Gastroesophageal sphincter (tissue), 3 donors: ENCODE measurements around the gene ZNF507.

Experiments used
- EP300 ChIP-seq: sonication (generic); formaldehyde crosslinking; IDR thresholded peaks from one replicate; pipeline ENCODE4 v1.6.1; 2017; ENCODE audit warnings: antibody characterized with exemption, mild to moderate bottlenecking
- POLR2A ChIP-seq, 2 donors: fragments of 450-650 bp; IDR thresholded peaks; one replicate each; pipeline ENCODE4 v1.6.1; 2017; ENCODE audit warnings: antibody characterized with exemption in 2 of 2, mild to moderate bottlenecking in 2 of 2, moderate library complexity in 1 of 2
- POLR2AphosphoS5 ChIP-seq: sonication (generic); formaldehyde crosslinking; IDR thresholded peaks from one replicate; pipeline ENCODE4 v1.6.1; 2017; ENCODE audit warnings: antibody characterized with exemption
- TF ChIP-seq, protein P1 (sequence below), 4 experiments: fragments of 200-600 bp in 2 of 4; fragments of 450-650 bp in 2 of 4; sonication (generic) in 1 of 4; IDR thresholded peaks; one replicate each; pipeline ENCODE4 v1.5.1; 2017 to 2019; ENCODE audit warnings: antibody characterized with exemption in 4 of 4, mild to moderate bottlenecking in 2 of 4, moderate library complexity in 2 of 4

DNA sequence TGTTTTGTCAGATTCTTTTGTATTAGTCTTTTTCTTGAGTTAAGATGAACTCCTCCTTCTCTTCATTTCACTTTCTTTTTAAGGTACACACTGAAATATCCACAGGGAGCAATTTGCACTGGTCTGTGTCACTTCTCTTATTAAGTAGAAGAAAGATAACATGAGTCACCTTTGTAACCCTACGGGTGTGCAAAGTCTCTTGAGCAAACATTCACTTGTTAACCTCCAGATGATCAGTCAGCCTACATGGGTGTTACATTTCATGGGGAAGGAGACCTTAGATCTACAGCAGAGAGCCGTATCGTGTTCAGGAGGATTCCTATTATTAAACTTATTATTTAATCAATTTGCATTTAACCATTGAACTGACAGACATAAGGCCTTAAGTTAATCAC, 5.1 kb downstream of the ZNF507 start:
- TF ChIP-seq EP300 (no peak), POLR2A (IDR thresholded peaks at IDR 0.05) (no peak), POLR2AphosphoS5 (no peak)
- TF ChIP-seq, protein P1, sequence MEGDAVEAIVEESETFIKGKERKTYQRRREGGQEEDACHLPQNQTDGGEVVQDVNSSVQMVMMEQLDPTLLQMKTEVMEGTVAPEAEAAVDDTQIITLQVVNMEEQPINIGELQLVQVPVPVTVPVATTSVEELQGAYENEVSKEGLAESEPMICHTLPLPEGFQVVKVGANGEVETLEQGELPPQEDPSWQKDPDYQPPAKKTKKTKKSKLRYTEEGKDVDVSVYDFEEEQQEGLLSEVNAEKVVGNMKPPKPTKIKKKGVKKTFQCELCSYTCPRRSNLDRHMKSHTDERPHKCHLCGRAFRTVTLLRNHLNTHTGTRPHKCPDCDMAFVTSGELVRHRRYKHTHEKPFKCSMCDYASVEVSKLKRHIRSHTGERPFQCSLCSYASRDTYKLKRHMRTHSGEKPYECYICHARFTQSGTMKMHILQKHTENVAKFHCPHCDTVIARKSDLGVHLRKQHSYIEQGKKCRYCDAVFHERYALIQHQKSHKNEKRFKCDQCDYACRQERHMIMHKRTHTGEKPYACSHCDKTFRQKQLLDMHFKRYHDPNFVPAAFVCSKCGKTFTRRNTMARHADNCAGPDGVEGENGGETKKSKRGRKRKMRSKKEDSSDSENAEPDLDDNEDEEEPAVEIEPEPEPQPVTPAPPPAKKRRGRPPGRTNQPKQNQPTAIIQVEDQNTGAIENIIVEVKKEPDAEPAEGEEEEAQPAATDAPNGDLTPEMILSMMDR (IDR thresholded peaks at IDR 0.05): no peak
